SKM-1 treated with dmso at 0.1 percent for 144 hours (cell line): ENCODE data around the gene CBX1.
"Not testable (repeated sequence)": the region's sequence is repeated elsewhere in the genome, so short reads cannot be mapped to it uniquely, and the experiment has no call there.

Experiments used
- DNase-seq: peaks from one replicate; lab custom pipeline; 2025; ENCODE audit not compliant: unreplicated experiment; lab: John Stamatoyannopoulos, UW

The CBX1 gene

GRCh38 chr17:48053758-48054237 is 47.5 kb downstream of the CBX1 start:
- no peak for DNase-seq

GRCh38 chr17:48052956-48053757 is 48.1 kb downstream of the CBX1 start:
- no peak for DNase-seq

- DNase-seq = no peak
These were observed 49.4 kb downstream of the CBX1 start for GRCh38 chr17:48051706-48052486.

GRCh38 chr17:48051283-48051682 is 50.0 kb downstream of the CBX1 start:
- DNase-seq = no peak

GRCh38 chr17:48048384-48049126 is 52.7 kb downstream of the CBX1 start:
- DNase-seq = peak; percentile 82

GRCh38 chr17:48047741-48048383 is 53.4 kb downstream of the CBX1 start, which contains the start of gene NFE2L1:
NFE2L1 (plus strand) TSS chr17:48048359; CDS start chr17:48051119, 2,760 bp downstream.
- DNase-seq = peak; percentile 99

GRCh38 chr17:48047113-48047740 is 54.1 kb downstream of the CBX1 start:
- no peak for DNase-seq

GRCh38 chr17:48046296-48046695 is 55.0 kb downstream of the CBX1 start:
- no peak for DNase-seq

- DNase-seq = no peak
These were observed 55.8 kb downstream of the CBX1 start for GRCh38 chr17:48045316-48046001.

- no peak for DNase-seq
These were observed 56.4 kb downstream of the CBX1 start for GRCh38 chr17:48044851-48045250.

- DNase-seq = no peak
These were observed 58.1 kb downstream of the CBX1 start for GRCh38 chr17:48043176-48043575.

- DNase-seq = no peak
These were observed 62.6 kb downstream of the CBX1 start for GRCh38 chr17:48038687-48039086.

GRCh38 chr17:48037838-48038323 is 63.4 kb downstream of the CBX1 start:
- no peak for DNase-seq

- peak; percentile 26 for DNase-seq
These were observed 64.0 kb downstream of the CBX1 start, which contains the start of gene COPZ2 for GRCh38 chr17:48037036-48037837. COPZ2 (minus strand) TSS chr17:48037797; CDS start chr17:48037777, 20 bp downstream.

GRCh38 chr17:48036693-48037035 is 64.6 kb downstream of the CBX1 start:
- DNase-seq = no peak

GRCh38 chr17:48034734-48035133 is 66.5 kb downstream of the CBX1 start:
- not testable (repeated sequence) for DNase-seq

GRCh38 chr17:48031966-48032365 is 69.3 kb downstream of the CBX1 start:
- no peak for DNase-seq

GRCh38 chr17:48030531-48030930 is 70.7 kb downstream of the CBX1 start:
- DNase-seq = no peak

- DNase-seq = no peak
These were observed 72.5 kb downstream of the CBX1 start for GRCh38 chr17:48028736-48029135.
